Panc1 (cell line): ENCODE measurements around the gene CCL13. TPM values are rescaled to one million over a fixed set of nuclear protein-coding genes. Genes with fewer than 3 reads are reported as not detected.
A peak's percentile ranks its signal among the peaks of the same experiment; 100 is the strongest.

Experiments used
- ATAC-seq: fragments of 200-7000 bp; cut with Tn5 transposase; 2 replicates; pipeline ENCODE4 v1.9.1; 2020; ENCODE audit warnings: mild to moderate bottlenecking, moderate library complexity
- BruUV-seq: library from RNA; stranded (reverse); fragments of 400-500 nt; replicated peaks from 2 replicates; lab custom pipeline; 2021; lab: Mats Ljungman, UMichigan
- CTCF ChIA-PET: fragments of 300-600 bp; sonication (Branson Sonifier 250); formaldehyde crosslinking; loops from one replicate; lab custom pipeline; 2022; ENCODE audit warnings: antibody characterized with exemption; lab: Charles Lee
- POLR2A ChIA-PET: fragments of 300-600 bp; sonication (Branson Sonifier 250); formaldehyde crosslinking; loops from one replicate; lab custom pipeline; 2022; ENCODE audit warnings: antibody characterized with exemption; lab: Charles Lee
- DNase-seq: peaks from one replicate; pipeline ENCODE4 v3.0.0-alpha.2; 2010; ENCODE audit warnings: low read depth, low spot score
- H3K27ac ChIP-seq: 2 replicates; pipeline ENCODE4 v1.5.1; 2011; ENCODE audit warnings: mild to moderate bottlenecking, low read length, inconsistent platforms
- H3K27me3 ChIP-seq: fragments of 200-500 bp; sonication (Bioruptor generic); 2 replicates; pipeline ENCODE4 v1.6.0; 2014; ENCODE audit warnings: low read length, inconsistent platforms; ENCODE audit not compliant: control insufficient read depth, insufficient read depth
- H3K36me3 ChIP-seq: fragments of 200-500 bp; sonication (Bioruptor generic); 2 replicates; pipeline ENCODE4 v1.5.1; 2014; ENCODE audit warnings: inconsistent platforms, mild to moderate bottlenecking, low read length, moderate library complexity; ENCODE audit not compliant: control insufficient read depth, insufficient read depth
- H3K4me1 ChIP-seq: 2 replicates; pipeline ENCODE4 v1.5.1; 2011; ENCODE audit warnings: inconsistent platforms, mild to moderate bottlenecking, low read length, moderate library complexity; ENCODE audit not compliant: control insufficient read depth, insufficient read depth
- H3K4me3 ChIP-seq, 2 experiments: 2 replicates each; pipeline ENCODE4 v1.5.1; 2011 to 2012; ENCODE audit warnings: low read depth in 2 of 2, low read length in 2 of 2, mild to moderate bottlenecking in 2 of 2, inconsistent platforms in 1 of 2, moderate library complexity in 1 of 2
- H3K9me3 ChIP-seq: fragments of 200-500 bp; sonication (Bioruptor generic); 2 replicates; pipeline ENCODE4 v1.5.1; 2014; ENCODE audit warnings: low read depth, mild to moderate bottlenecking, inconsistent platforms, low read length, moderate library complexity; ENCODE audit not compliant: control insufficient read depth, insufficient read depth
- POLR2AphosphoS5 ChIP-seq: IDR thresholded peaks from 2 replicates; pipeline ENCODE4 v1.6.1; 2012; ENCODE audit warnings: mild to moderate bottlenecking, low read depth, low read length, moderate library complexity
- SIN3A ChIP-seq: IDR thresholded peaks from 2 replicates; pipeline ENCODE4 v1.6.1; 2012; ENCODE audit warnings: low read depth, mild to moderate bottlenecking, low read length, moderate library complexity, borderline replicate concordance; ENCODE audit not compliant: insufficient read depth
- TCF7L2 ChIP-seq: IDR thresholded peaks from 2 replicates; pipeline ENCODE4 v1.6.1; 2011; ENCODE audit warnings: mild to moderate bottlenecking, low read depth, low read length, inconsistent platforms
- in situ Hi-C: cut with HindIII; loops from 2 replicates; pipeline ENCODE4 v1.10.0; 2016; ENCODE audit warnings: low sequenced_read_pairs, low pct_unique_long_range_greater_than_20kb
- intact Hi-C: fragments of 100-400 bp; cut with micrococcal nuclease; formaldehyde crosslinking; loops from one replicate; pipeline ENCODE4 v1.10.0; 2022; ENCODE audit not compliant: unreplicated experiment
- total RNA-seq: library from RNA; stranded (reverse); gene quantifications from one replicate; pipeline ENCODE4 v1.2.1, GENCODE V29; 2021; ENCODE audit not compliant: unreplicated experiment
- TF ChIP-seq, protein P1 (sequence below), 2 experiments: IDR thresholded peaks; 2 replicates each; pipeline ENCODE4 v1.6.1; 2011 to 2012; ENCODE audit warnings: low read depth in 2 of 2, control low read depth in 1 of 2, low read length in 1 of 2, mild to moderate bottlenecking in 1 of 2, moderate library complexity in 1 of 2; ENCODE audit not compliant: insufficient read depth in 1 of 2
- TF ChIP-seq, protein P2 (sequence below): fragments of 450-650 bp; IDR thresholded peaks from 2 replicates; pipeline ENCODE4 v1.5.1; 2017; ENCODE audit warnings: mild to moderate bottlenecking

CCL13 gene
- total RNA-seq, 1 experiment from 2014 or later, result not detected

GRCh38 chr17:34379868-34380267, 23.6 kb downstream of the CCL13 start:
- CTCF ChIA-PET, result interaction anchor here (1.3 kb wide), 1 partner anchor 18 kb away, joined by 3 read pairs; no protein-coding TSS in a partner anchor

DNA sequence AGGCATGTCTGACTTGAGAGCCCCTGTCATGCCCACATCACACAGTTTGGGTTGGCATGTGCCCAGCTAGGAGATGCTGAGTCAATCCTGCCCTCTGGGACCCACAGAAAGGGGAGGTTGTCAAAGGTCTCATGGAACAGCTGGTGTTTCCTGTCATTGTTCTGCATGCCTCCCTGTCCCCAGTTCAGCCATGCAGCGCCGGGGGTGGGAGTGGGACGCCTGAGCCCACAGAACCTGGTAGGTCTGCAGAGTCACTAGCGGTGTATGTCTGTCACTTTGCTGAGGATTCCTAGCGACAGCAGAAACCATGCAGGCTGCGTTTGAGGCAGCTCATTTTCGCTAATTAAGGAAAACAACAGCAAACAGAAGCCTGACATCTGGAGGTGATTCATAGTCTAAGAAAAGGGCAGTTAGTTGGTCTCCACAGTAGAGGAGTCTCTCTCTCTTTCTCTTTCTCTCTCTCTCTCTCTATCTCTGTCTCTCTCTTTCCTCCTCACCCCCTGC, 26.4 kb downstream of the CCL13 start:
- no peak for TF ChIP-seq SIN3A
- TF ChIP-seq POLR2AphosphoS5, result no peak
- TF ChIP-seq, protein P1, sequence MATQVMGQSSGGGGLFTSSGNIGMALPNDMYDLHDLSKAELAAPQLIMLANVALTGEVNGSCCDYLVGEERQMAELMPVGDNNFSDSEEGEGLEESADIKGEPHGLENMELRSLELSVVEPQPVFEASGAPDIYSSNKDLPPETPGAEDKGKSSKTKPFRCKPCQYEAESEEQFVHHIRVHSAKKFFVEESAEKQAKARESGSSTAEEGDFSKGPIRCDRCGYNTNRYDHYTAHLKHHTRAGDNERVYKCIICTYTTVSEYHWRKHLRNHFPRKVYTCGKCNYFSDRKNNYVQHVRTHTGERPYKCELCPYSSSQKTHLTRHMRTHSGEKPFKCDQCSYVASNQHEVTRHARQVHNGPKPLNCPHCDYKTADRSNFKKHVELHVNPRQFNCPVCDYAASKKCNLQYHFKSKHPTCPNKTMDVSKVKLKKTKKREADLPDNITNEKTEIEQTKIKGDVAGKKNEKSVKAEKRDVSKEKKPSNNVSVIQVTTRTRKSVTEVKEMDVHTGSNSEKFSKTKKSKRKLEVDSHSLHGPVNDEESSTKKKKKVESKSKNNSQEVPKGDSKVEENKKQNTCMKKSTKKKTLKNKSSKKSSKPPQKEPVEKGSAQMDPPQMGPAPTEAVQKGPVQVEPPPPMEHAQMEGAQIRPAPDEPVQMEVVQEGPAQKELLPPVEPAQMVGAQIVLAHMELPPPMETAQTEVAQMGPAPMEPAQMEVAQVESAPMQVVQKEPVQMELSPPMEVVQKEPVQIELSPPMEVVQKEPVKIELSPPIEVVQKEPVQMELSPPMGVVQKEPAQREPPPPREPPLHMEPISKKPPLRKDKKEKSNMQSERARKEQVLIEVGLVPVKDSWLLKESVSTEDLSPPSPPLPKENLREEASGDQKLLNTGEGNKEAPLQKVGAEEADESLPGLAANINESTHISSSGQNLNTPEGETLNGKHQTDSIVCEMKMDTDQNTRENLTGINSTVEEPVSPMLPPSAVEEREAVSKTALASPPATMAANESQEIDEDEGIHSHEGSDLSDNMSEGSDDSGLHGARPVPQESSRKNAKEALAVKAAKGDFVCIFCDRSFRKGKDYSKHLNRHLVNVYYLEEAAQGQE (IDR thresholded peaks at IDR 0.05; ENCODE audit: insufficient read depth in 1 of 2, low read depth in 2 of 2, low read length in 1 of 2), result no peak
- TF ChIP-seq TCF7L2, result no peak
- TF ChIP-seq, protein P2, sequence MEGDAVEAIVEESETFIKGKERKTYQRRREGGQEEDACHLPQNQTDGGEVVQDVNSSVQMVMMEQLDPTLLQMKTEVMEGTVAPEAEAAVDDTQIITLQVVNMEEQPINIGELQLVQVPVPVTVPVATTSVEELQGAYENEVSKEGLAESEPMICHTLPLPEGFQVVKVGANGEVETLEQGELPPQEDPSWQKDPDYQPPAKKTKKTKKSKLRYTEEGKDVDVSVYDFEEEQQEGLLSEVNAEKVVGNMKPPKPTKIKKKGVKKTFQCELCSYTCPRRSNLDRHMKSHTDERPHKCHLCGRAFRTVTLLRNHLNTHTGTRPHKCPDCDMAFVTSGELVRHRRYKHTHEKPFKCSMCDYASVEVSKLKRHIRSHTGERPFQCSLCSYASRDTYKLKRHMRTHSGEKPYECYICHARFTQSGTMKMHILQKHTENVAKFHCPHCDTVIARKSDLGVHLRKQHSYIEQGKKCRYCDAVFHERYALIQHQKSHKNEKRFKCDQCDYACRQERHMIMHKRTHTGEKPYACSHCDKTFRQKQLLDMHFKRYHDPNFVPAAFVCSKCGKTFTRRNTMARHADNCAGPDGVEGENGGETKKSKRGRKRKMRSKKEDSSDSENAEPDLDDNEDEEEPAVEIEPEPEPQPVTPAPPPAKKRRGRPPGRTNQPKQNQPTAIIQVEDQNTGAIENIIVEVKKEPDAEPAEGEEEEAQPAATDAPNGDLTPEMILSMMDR, result no peak
- BruUV-seq, result no TSS peak
- intact Hi-C loops, result no loop called here

More at GRCh38 chr17:34379868-34380267, 23.6 kb downstream of the CCL13 start:
- Histone ChIP-seq H3K36me3 (no peaks in the 10 kb centered on the region), H3K27ac (no peak overlapping the region), H3K27me3 (peaks cover 3% of the 10 kb centered on the region), H3K4me3 (no peak overlapping the region), H3K4me1 (no peaks in the 10 kb centered on the region), H3K9me3 (no peaks in the 10 kb centered on the region)
- DNase-seq (no peak), ATAC-seq (no peak)
- in situ Hi-C loops, result no loop called here
- BruUV-seq, result no TSS peak
- TF ChIP-seq, protein P1 (IDR thresholded peaks at IDR 0.05; ENCODE audit: insufficient read depth in 1 of 2, low read depth in 2 of 2, low read length in 1 of 2), result no peak
- TF ChIP-seq TCF7L2 (no peak), POLR2AphosphoS5 (no peak), SIN3A (no peak)
- TF ChIP-seq, protein P2, result no peak
- intact Hi-C loops, result no loop called here
- POLR2A ChIA-PET, result no interaction called here

More for the DNA sequence above, 26.4 kb downstream of the CCL13 start:
- Histone ChIP-seq H3K36me3 (no peaks in the 10 kb centered on the region), H3K27me3 (peaks cover 3% of the 10 kb centered on the region), H3K9me3 (no peaks in the 10 kb centered on the region), H3K4me1 (no peaks in the 10 kb centered on the region), H3K4me3 (no peak overlapping the region), H3K27ac (no peak overlapping the region)
- ChIA-PET CTCF (no interaction called here), POLR2A (no interaction called here)
- ATAC-seq, result peak; percentile 53; the same call in 1 of the 2 replicates
- no peak for DNase-seq
- in situ Hi-C loops, result no loop called here
